ENCODE data around the gene NFE2. TPM values are rescaled to one million over a fixed set of nuclear protein-coding genes. Genes with fewer than 3 reads are reported as not detected.

Gene NFE2
- total and polyA plus RNA-seq, 2 of the 8 experiments (the other 6 are each of a cell fraction or from before 2014, with no cell fraction given): 2.0 to 6.1 TPM

- Histone ChIP-seq H3K9me3 (ENCODE audit: insufficient read depth in 2 of 2, low read depth in 1 of 2, low read length in 1 of 2) (no peaks in the 10 kb centered on the region), H3K36me3 (ENCODE audit: control insufficient read depth in 2 of 4, insufficient read depth in 4 of 4, low read length in 3 of 4) (no peaks in the 10 kb centered on the region; a peak in 1 of 8 replicates), H2BK15ac (ENCODE audit: low read length) (no peak overlapping the region), H2BK5ac (ENCODE audit: low read depth, low read length) (no peak overlapping the region), H3K14ac (ENCODE audit: insufficient read length) (no peak overlapping the region), H3K27me3 (replicated peaks in 1 of 4; ENCODE audit: control insufficient read depth in 3 of 4, extremely low read depth in 1 of 4, insufficient read depth in 3 of 4, low read length in 3 of 4) (no peaks in the 10 kb centered on the region), H3K4me2 (ENCODE audit: insufficient read depth in 1 of 2, low read depth in 2 of 2, low read length in 2 of 2) (no peak overlapping the region), H3K27ac (ENCODE audit: low read depth, low read length) (no peak overlapping the region), H4K5ac (ENCODE audit: insufficient read length, low read depth, low read length) (no peak overlapping the region), H3K79me2 (ENCODE audit: control insufficient read depth in 1 of 2, insufficient read depth in 2 of 2, low read length in 2 of 2) (peaks cover 0 to 5% of the 10 kb centered on the region in 2 experiments; a peak in 2 of 4 replicates), H3K23ac (ENCODE audit: insufficient read length) (no peak overlapping the region), H3K9ac (replicated peaks in 1 of 4; ENCODE audit: extremely low read depth in 1 of 4, low read depth in 3 of 4, low read length in 3 of 4) (no peak overlapping the region), H2BK12ac (ENCODE audit: low read depth, low read length) (no peak overlapping the region), H3K4me3 (ENCODE audit: extremely low read depth in 1 of 4, insufficient read depth in 2 of 4, low read depth in 3 of 4, low read length in 4 of 4) (no peak overlapping the region), H3K23me2 (ENCODE audit: low read depth, low read length) (peaks cover 4% of the 10 kb centered on the region; the same call in 1 of the 2 replicates), H4K20me1 (replicated peaks in 1 of 2; ENCODE audit: control insufficient read depth in 1 of 2, insufficient read depth in 2 of 2, low read length in 2 of 2) (peaks cover 0 to 3% of the 10 kb centered on the region in 2 experiments), H2BK120ac (replicated peaks; ENCODE audit: low read depth, low read length) (no peak overlapping the region), H3K4me1 (replicated peaks in 1 of 4; ENCODE audit: control insufficient read depth in 3 of 4, insufficient read depth in 4 of 4, low read length in 3 of 4) (peaks cover 0 to 11% (median 4%) of the 10 kb centered on the region in 4 experiments; a peak in 2 of 7 replicates), H2AK5ac (ENCODE audit: low read depth, low read length) (no peak overlapping the region), H4K91ac (replicated peaks; ENCODE audit: insufficient read length, low read length) (no peak overlapping the region), H3K4ac (replicated peaks; ENCODE audit: insufficient read length, low read depth, low read length) (no peak overlapping the region), H3K18ac (ENCODE audit: extremely low read depth, low read length) (no peak overlapping the region), H3K56ac (replicated peaks; ENCODE audit: insufficient read length, low read depth, low read length) (no peak overlapping the region), H2AFZ (ENCODE audit: low read length) (no peak overlapping the region), H4K8ac (ENCODE audit: extremely low read depth, insufficient read depth, low read length) (no peak overlapping the region), H2BK20ac (ENCODE audit: low read length) (no peak overlapping the region), H3K79me1 (ENCODE audit: low read depth, low read length) (peaks cover 3% of the 10 kb centered on the region; the same call in 1 of the 2 replicates)
- 77% methylated on average over 6 of the region's 6 CpGs; no CpG with 5 or more reads in 1 of the 2 experiments for WGBS, 2 experiments (ENCODE audit: extremely low coverage in 1 of 2, insufficient coverage in 1 of 2, insufficient read length in 1 of 2, insufficient replicate concordance in 2 of 2, low coverage in 1 of 2, low lambda C conversion rate in 2 of 2, missing lambda C conversion rate in 1 of 2)
- POLR2A ChIA-PET (ENCODE audit: partially characterized antibody): interaction anchor here (0.9 to 16.2 kb wide), 10 partner anchors 9 to 105 kb away, joined by 3 to 166 read pairs (median 7); partner anchors contain the start of genes CBX5 and HNRNPA1
- DNase-seq (ENCODE audit: low read depth in 1 of 2, low spot score in 2 of 2): no peak
- no peak for FAIRE-seq
- CTCF ChIA-PET (ENCODE audit: partially characterized antibody): interaction anchor here (0.6 to 34.6 kb wide), 14 partner anchors 9 to 699 kb away, joined by 3 to 618 read pairs (median 4); partner anchors contain the start of gene NFE2
- no peak for TF ChIP-seq TBP (IDR thresholded peaks at IDR 0.05; ENCODE audit: low read depth, low read length)
- TF ChIP-seq POU5F1 (IDR thresholded peaks at IDR 0.05; ENCODE audit: low read depth, low read length): peak; percentile 55; the same call in 1 of the 2 replicates
Measured at GRCh38 chr12:54328595-54329337, 28.0 kb upstream of the NFE2 start.

Data from H1 (cell line).